Activated naive CD4-positive, alpha-beta T cell treated with anti-CD3 and anti-CD28 coated beads, Interleukin-2, amount 10 ng/mL, durations not matched to agents 7 days and 5 days (primary cell): ENCODE data around the gene ANO9.

ENCODE experiments used
- CTCF ChIA-PET: fragments of 350-600 bp; sonication (Branson Sonifier 250); formaldehyde crosslinking; loops from one replicate; lab custom pipeline; 2021; ENCODE audit warnings: antibody characterized with exemption; lab: Charles Lee
- DNase-seq: peaks from one replicate; pipeline ENCODE4 v3.0.0-alpha.2; 2020
- H3K27ac Mint-ChIP-seq: one replicate; pipeline ENCODE4 v1.8.0; 2021; ENCODE audit warnings: mild to moderate bottlenecking, moderate library complexity, mixed read lengths
- H3K27me3 Mint-ChIP-seq: one replicate; pipeline ENCODE4 v1.8.0; 2021; ENCODE audit warnings: mild to moderate bottlenecking, mixed read lengths
- H3K36me3 Mint-ChIP-seq: one replicate; pipeline ENCODE4 v1.8.0; 2021; ENCODE audit warnings: mixed read lengths
- H3K4me1 Mint-ChIP-seq: one replicate; pipeline ENCODE4 v1.8.0; 2021; ENCODE audit warnings: mixed read lengths
- H3K4me3 Mint-ChIP-seq: one replicate; pipeline ENCODE4 v1.8.0; 2021; ENCODE audit warnings: mild to moderate bottlenecking, moderate library complexity, mixed read lengths
- H3K9me3 Mint-ChIP-seq: one replicate; pipeline ENCODE4 v1.8.0; 2021; ENCODE audit warnings: mixed read lengths

ANO9 gene

DNA sequence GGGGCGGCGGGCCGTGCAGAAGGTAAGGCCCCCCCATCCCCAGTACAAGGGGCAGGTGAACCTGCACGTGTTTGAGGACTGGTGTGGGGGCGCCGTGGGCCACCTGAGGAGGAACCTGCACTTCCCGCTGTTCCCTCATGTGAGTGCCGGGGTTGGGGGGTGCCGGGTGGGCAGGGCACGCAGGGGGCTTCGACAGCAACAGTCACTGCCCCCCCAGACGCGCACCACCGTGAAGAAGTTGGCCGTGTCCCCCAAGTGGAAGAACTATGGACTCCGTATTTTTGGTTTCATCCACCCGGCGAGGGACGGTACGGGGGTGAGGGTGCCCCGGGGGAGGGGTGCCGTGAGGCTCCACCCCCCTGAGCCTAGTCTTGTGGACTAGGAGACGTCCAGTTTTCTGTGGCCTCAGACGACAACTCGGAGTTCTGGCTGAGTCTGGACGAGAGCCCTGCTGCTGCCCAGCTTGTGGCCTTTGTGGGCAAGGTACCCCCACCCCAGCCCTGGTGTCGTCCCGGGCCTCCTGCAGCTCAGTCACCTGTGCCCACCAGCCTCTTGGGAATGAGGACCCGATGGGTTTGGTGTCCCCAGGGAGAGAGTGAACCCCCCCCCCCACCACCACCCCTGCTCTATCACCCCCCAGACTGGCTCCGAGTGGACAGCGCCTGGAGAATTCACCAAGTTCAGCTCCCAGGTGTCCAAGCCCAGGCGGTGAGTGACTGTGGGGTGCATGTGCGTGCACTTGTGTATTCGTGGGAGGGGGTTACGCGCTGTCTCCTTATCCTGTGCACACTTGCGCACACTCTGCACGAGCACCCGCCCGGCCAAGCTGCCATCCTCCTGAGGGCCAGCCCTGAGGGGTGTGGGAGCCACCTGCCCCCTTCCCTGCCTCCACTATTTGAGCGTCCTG is 68.7 kb downstream of the ANO9 start:
- no peak for DNase-seq
- CTCF ChIA-PET = no interaction called here
- peaks cover 6% of the 10 kb centered on the region for H3K9me3 Mint-ChIP-seq
- peaks cover 5% of the 10 kb centered on the region for H3K36me3 Mint-ChIP-seq
- H3K27me3 Mint-ChIP-seq = peaks cover 47% of the 10 kb centered on the region
- peaks cover 6% of the 10 kb centered on the region for H3K4me1 Mint-ChIP-seq
- no peak overlapping the region for H3K27ac Mint-ChIP-seq
- no peak overlapping the region for H3K4me3 Mint-ChIP-seq

DNA sequence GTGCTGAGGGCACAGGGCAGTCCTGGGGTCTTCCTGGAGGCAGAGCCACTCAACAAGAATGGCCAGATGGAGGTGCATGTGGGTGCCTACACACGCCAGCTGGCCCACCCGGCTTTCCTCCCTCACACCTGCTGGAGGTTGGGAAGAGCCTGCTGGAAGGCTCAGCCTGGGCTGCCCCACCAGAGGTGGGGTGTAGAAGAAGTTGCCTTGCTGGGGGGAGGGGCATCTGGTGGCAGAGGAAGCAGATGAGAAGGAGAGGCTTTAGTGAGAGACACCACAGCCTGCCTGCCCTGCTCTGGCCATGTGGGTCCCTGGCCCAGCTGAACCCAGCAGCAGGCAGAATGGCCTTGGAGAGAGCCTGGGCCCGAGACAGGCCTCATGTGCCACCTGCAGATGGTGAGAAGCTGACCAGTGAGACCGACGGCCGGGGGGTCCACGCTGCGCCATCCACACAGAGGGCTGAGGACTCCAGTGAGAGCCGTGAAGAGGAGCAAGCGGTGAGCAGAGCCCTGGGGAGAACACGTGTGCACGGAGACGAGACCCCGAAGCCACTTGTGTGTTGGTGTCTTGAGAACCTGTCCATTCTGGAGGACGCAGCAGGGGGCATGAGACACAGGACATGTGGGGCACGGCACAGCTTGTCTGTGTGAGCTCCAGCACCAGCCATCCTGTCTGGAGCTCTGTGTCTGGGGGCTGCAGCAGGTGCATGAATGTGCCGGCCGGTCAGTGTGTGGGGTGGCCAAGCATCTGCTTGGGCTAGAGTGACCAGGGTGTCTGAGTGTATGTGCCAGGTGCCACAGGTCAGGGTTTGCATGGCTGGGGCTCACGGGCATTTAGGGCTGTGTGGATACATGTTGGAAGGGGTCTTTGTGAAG is 69.9 kb downstream of the ANO9 start:
- peak overlapping the region; percentile 28 for H3K27ac Mint-ChIP-seq
- H3K36me3 Mint-ChIP-seq = peaks cover 5% of the 10 kb centered on the region
- H3K4me1 Mint-ChIP-seq = peaks cover 9% of the 10 kb centered on the region
- no peak for DNase-seq
- CTCF ChIA-PET = interaction anchor here (1.2 kb wide), 1 partner anchor 76 kb away, joined by 3 read pairs; no protein-coding TSS in a partner anchor
- H3K27me3 Mint-ChIP-seq = peaks cover 51% of the 10 kb centered on the region
- H3K9me3 Mint-ChIP-seq = peaks cover 6% of the 10 kb centered on the region
- H3K4me3 Mint-ChIP-seq = peak overlapping the region; percentile 10

DNA sequence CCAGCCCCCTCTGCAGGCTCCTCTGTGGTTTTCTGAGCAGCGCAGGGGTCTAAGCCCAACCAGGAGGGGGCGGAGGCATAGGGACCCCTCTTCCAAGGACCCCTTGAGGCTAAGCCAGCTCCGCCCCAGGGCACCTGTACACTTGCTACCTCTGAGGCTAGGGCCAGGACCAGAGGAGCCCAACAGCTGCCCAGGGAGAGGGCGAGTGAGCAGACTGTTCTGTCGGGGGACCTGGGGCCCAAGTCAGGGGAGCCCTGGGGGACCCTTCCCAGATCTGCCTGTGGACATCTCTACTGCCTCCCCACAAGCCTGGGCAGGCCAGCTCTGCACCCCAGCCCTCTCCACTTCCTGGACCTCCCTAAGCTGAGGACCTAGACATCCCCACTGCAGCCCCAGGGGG is 70.8 kb downstream of the ANO9 start:
- no peak overlapping the region for H3K27ac Mint-ChIP-seq
- H3K9me3 Mint-ChIP-seq = peaks cover 6% of the 10 kb centered on the region
- DNase-seq = no peak
- H3K4me1 Mint-ChIP-seq = peaks cover 9% of the 10 kb centered on the region
- H3K27me3 Mint-ChIP-seq = peaks cover 60% of the 10 kb centered on the region
- CTCF ChIA-PET = interaction anchor here (0.8 to 1.2 kb wide), 2 partner anchors 77 to 78 kb away, joined by 3 to 6 read pairs; no protein-coding TSS in a partner anchor
- H3K4me3 Mint-ChIP-seq = peak overlapping the region; percentile 10
- H3K36me3 Mint-ChIP-seq = peaks cover 5% of the 10 kb centered on the region

DNA sequence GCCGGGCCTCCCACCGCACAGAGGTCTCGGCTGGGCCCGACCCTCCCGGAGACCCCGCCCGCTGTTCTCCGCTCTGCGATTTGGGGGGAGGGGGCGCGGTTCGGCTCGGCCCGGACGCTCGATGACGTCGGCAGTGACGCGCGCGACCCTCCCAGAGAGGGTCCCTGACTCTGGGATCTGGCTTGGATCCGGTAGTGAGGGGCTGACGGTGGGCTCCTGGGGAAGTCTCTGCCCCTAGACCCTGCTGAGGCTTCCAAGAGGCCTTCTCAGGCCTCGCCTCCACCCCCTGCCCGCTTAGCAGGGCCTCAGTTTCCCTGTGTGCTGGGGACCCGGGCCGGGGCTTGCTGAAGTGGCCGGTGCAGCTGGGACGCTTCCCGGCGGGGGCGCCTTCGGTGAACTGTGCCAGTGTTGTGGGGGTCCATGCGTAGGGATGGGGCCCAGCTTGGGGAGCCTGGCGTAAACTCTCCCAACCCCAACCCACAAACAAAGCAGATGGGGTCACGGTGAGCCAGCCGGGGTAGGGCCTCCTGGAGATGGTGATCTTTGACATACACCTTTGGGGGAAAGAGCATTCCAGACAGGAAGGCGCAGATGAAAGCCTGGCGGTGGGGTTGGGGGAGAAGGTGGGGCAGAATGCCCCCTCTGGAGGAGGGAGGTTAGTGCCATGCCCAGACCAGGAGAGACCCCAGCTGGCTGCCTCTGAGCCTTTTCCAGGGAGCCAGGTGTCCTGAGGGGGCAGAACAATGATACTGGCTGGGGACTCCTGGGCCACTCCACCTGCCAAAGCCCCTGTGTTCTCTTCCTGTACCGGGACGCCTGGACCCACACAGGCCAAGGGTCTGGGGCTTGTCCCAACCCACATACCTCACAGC is 71.5 kb downstream of the ANO9 start:
- peaks cover 65% of the 10 kb centered on the region for H3K27me3 Mint-ChIP-seq
- H3K36me3 Mint-ChIP-seq = peaks cover 5% of the 10 kb centered on the region
- no peak overlapping the region for H3K27ac Mint-ChIP-seq
- no peak for DNase-seq
- H3K4me1 Mint-ChIP-seq = peaks cover 9% of the 10 kb centered on the region
- CTCF ChIA-PET = interaction anchor here (0.8 to 1.2 kb wide), 2 partner anchors 78 to 79 kb away, joined by 3 to 6 read pairs; no protein-coding TSS in a partner anchor
- peak overlapping the region; percentile 52 for H3K4me3 Mint-ChIP-seq
- H3K9me3 Mint-ChIP-seq = peaks cover 6% of the 10 kb centered on the region

DNA sequence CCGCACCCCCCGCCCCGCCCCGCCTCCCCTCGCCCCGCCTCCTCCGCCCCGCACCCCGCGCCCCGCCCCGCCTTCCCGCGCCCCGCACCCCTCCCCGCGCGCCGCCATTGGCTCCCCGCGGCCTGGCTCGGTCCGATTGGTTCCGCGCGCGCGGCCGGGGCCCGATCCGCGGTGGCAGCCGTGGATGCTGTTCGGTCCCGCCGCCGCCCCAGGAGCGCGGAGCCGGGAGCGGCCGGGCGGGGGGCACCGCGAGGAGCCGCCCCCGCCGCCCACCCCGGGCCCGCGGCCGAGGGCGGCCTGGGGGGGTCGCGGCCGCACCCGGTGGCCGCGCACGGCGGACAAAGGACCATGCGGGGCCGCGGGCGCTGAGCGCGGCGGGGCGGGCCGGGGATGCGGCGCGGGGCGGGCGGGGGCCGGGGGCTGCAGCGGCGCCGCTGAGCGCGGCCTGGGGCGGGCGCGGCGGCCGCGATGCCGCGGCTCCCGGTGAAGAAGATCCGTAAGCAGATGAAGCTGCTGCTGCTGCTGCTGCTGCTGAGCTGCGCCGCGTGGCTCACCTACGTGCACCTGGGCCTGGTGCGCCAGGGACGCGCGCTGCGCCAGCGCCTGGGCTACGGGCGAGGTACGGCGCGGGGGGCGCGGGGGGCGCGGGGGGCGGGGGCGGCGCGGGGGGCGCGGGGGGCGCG is 72.3 kb downstream of the ANO9 start, which contains the start of gene B4GALNT4:
Gene B4GALNT4 (plus strand): TSS at position 164 of the 683 bp plus-strand sequence. CDS start 305 bp downstream, at position 469.
- H3K27ac Mint-ChIP-seq = peak within 1 kb of the TSS; percentile 73
- H3K4me1 Mint-ChIP-seq = peaks cover 9% of the 10 kb centered on the region
- H3K27me3 Mint-ChIP-seq = peaks cover 73% of the 10 kb centered on the region
- peaks cover 5% of the 10 kb centered on the region for H3K36me3 Mint-ChIP-seq
- peak; percentile 54 for DNase-seq
- CTCF ChIA-PET = interaction anchor here (1.0 kb wide), 1 partner anchor 69 kb away, joined by 3 read pairs; no protein-coding TSS in a partner anchor
- H3K4me3 Mint-ChIP-seq = peak within 1 kb of the TSS; percentile 66
- H3K9me3 Mint-ChIP-seq = peaks cover 6% of the 10 kb centered on the region

DNA sequence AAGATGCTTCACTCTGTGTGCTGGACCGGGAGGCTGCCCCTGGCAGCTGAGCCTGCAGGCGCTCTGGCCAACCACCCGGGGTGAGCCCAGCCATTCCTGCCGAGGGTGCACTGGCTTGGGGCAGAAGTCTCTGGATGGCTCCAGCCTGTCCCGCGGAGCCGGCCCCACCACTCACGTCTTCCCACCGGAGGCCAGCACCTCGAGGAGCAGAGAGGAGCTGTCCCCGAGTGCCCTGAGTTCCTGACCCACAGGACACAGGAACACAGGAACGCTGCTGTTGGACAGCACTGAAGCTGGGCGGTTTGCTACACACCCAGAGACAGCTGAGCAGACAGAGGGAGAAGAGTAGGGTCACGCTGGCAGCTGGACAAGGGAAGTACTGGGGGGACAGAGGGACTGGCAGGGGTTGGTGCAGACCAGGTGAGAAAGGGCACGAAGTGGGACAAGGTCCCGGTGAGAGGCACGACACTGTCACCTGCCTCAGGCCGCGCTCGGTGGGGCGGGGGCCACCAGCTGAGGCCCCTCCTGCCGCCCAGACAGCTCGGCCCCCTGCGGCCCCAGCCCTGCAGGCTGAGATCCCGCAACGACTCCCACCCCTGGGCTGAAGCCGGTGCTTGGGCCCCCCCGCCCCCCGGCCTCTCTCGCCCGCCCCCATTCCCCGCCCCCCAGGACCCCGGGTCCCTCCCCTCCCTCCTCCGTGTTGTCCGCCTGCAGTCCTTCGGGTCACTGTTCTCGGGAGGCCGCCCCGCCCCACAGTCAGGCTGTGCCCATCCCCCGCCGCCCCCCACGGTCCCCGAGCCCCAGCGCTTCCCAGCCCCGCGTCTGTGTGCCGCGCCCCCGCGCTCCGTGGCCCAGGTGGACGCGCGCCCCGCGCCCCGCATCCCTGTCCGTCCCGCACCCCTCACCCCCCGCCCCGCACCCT is 73.1 kb downstream of the ANO9 start:
- peak overlapping the region; percentile 73 for H3K27ac Mint-ChIP-seq

DNA sequence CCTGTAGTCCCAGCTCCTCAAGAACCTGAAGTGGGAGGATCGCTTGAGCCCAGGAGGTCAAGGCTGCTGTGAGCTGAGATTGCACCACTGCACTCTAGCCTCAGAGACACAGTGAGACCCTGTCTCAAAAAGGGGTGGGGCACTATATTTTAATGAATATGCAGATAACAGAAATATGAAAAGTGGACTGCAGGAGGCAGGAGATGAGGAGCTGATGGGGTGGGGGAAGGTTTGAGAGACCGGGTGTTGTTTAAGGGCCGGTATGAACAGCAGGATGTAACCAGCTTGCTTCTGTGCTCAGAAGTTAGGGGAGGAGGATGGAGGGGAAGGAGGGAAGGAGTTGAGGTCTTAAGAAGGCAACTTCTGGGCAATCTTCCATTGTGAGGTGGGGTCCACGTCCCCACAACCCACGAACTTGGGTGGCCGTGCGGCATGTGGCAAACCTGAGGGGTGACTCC is 73.8 kb downstream of the ANO9 start:
- Mint-ChIP-seq H3K27me3 (peaks cover 78% of the 10 kb centered on the region), H3K27ac (no peak overlapping the region), H3K4me1 (peaks cover 9% of the 10 kb centered on the region), H3K36me3 (peaks cover 1% of the 10 kb centered on the region), H3K4me3 (peak overlapping the region; percentile 66), H3K9me3 (no peaks in the 10 kb centered on the region)
- no peak for DNase-seq
- CTCF ChIA-PET = no interaction called here

More for the DNA sequence above, 73.1 kb downstream of the ANO9 start:
- DNase-seq = no peak
- Mint-ChIP-seq H3K4me3 (peak overlapping the region; percentile 66), H3K9me3 (no peaks in the 10 kb centered on the region), H3K36me3 (peaks cover 1% of the 10 kb centered on the region), H3K4me1 (peaks cover 9% of the 10 kb centered on the region), H3K27me3 (peaks cover 78% of the 10 kb centered on the region)
- CTCF ChIA-PET = interaction anchor here (1.0 kb wide), 1 partner anchor 68 kb away, joined by 3 read pairs; no protein-coding TSS in a partner anchor
